Renal cortex interstitium (tissue), 11 donors: Measurements from ENCODE around the gene MTSS2. TPM values are rescaled to one million over a fixed set of nuclear protein-coding genes. Genes with fewer than 3 reads are reported as not detected.
"Not testable (repeated sequence)": the region's sequence is repeated elsewhere in the genome, so short reads cannot be mapped to it uniquely, and the experiment has no call there.

ENCODE experiments used
- DNase-seq, 11 donors: peaks; one replicate each; pipeline ENCODE4 v3.0.0-alpha.2; 2013; ENCODE audit warnings: low read depth in 9 of 11, low spot score in 4 of 11; ENCODE audit errors: extremely low read depth in 1 of 11
- polyA plus RNA-seq, 3 donors: library from polyadenylated mRNA; unstranded; fragments of 120-200 nt; gene quantifications; one replicate each; pipeline ENCODE4 v1.2.1, GENCODE V29; 2013; ENCODE audit not compliant: insufficient read length in 3 of 3

MTSS2 gene
- polyA plus RNA-seq, 3 donors = 37.5 to 54.8 (median 40.7) TPM

- no peak for DNase-seq
Measured at GRCh38 chr16:70680495-70681381, 5.1 kb downstream of the MTSS2 start.

GRCh38 chr16:70679671-70680494 lies 6.0 kb downstream of the MTSS2 start:
- no peak for DNase-seq

GRCh38 chr16:70678898-70679670 lies 6.8 kb downstream of the MTSS2 start:
- DNase-seq = no peak

GRCh38 chr16:70678121-70678897 lies 7.5 kb downstream of the MTSS2 start:
- DNase-seq = no peak

- no peak for DNase-seq
Measured at GRCh38 chr16:70677499-70678120, 8.2 kb downstream of the MTSS2 start.

- DNase-seq = no peak
Measured at GRCh38 chr16:70676675-70677498, 9.0 kb downstream of the MTSS2 start.

GRCh38 chr16:70675851-70676513 lies 9.9 kb downstream of the MTSS2 start:
- no peak for DNase-seq

- no peak for DNase-seq
Measured at GRCh38 chr16:70674221-70675014, 11.4 kb downstream of the MTSS2 start.

- DNase-seq = not testable (repeated sequence)
Measured at GRCh38 chr16:70670938-70671337, 14.9 kb downstream of the MTSS2 start.

GRCh38 chr16:70670175-70670574 lies 15.7 kb downstream of the MTSS2 start:
- DNase-seq = no peak

GRCh38 chr16:70665806-70666735 lies 19.8 kb downstream of the MTSS2 start:
- no peak for DNase-seq

- DNase-seq = no peak
Measured at GRCh38 chr16:70665113-70665694, 20.6 kb downstream of the MTSS2 start.

GRCh38 chr16:70664325-70665112 lies 21.3 kb downstream of the MTSS2 start:
- no peak for DNase-seq
